ENCODE data around the gene CTSH. TPM values are rescaled to one million over a fixed set of nuclear protein-coding genes. Genes with fewer than 3 reads are reported as not detected.

The CTSH gene
- total RNA-seq, 1 donor from 2014 or later, result 6.4 TPM

DNA sequence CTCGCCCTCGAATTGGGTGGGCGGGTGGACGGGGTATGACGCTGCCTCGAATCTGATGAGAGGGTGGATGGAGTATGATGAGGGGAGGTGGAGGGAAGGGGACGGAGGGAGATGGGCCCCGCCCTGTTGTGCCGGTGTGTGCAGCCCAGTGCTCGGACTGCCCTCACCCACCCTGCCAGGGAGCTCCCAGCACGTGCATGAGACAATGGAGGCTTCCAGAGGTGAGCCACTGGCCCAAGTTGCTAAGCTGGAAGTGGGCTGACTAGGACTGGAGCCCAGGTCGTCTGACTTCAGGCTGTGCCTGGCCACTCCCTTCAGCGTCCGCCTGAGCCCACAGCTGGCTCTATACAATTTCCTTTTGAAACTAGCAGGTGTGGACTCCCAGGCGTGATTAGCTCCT, 47.0 kb upstream of the CTSH start:
- Mint-ChIP-seq H3K36me3 (ENCODE audit: unreplicated experiment) (peaks cover 2% of the 10 kb centered on the region), H3K27me3 (ENCODE audit: unreplicated experiment) (no peaks in the 10 kb centered on the region), H3K27ac (ENCODE audit: unreplicated experiment) (no peak overlapping the region), H3K4me3 (ENCODE audit: unreplicated experiment) (no peak overlapping the region), H3K4me1 (ENCODE audit: unreplicated experiment) (peaks cover 35% of the 10 kb centered on the region), H3K9me3 (ENCODE audit: unreplicated experiment) (no peaks in the 10 kb centered on the region)
- TF ChIP-seq, protein P1, sequence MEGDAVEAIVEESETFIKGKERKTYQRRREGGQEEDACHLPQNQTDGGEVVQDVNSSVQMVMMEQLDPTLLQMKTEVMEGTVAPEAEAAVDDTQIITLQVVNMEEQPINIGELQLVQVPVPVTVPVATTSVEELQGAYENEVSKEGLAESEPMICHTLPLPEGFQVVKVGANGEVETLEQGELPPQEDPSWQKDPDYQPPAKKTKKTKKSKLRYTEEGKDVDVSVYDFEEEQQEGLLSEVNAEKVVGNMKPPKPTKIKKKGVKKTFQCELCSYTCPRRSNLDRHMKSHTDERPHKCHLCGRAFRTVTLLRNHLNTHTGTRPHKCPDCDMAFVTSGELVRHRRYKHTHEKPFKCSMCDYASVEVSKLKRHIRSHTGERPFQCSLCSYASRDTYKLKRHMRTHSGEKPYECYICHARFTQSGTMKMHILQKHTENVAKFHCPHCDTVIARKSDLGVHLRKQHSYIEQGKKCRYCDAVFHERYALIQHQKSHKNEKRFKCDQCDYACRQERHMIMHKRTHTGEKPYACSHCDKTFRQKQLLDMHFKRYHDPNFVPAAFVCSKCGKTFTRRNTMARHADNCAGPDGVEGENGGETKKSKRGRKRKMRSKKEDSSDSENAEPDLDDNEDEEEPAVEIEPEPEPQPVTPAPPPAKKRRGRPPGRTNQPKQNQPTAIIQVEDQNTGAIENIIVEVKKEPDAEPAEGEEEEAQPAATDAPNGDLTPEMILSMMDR (IDR thresholded peaks at IDR 0.05), result no peak
- no peak for DNase-seq (ENCODE audit: extremely low spot score, unreplicated experiment)

DNA sequence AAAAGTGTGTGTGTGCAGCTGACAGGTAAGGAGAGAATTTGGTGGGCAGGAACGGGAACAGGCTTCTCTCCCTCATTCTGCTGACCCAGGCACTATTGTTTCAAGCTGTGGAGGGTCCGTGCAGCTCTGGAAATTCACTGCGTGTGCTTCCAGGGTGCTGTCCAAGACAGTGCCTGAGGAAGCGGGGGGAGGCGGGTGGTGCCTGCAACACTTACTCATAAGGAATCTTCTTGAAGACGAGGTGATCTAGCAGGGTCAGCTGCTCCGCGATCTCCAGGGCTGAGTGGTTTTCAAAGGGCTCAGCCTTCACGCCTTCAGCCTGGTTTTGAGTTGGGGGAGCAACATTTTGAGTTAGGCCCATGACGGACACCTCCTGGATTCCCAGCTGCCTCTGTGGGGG, 46.6 kb upstream of the CTSH start:
- Mint-ChIP-seq H3K36me3 (ENCODE audit: unreplicated experiment) (peaks cover 2% of the 10 kb centered on the region), H3K27ac (ENCODE audit: unreplicated experiment) (no peak overlapping the region), H3K9me3 (ENCODE audit: unreplicated experiment) (no peaks in the 10 kb centered on the region), H3K27me3 (ENCODE audit: unreplicated experiment) (no peaks in the 10 kb centered on the region), H3K4me1 (ENCODE audit: unreplicated experiment) (peaks cover 31% of the 10 kb centered on the region), H3K4me3 (ENCODE audit: unreplicated experiment) (no peak overlapping the region)
- no peak for DNase-seq (ENCODE audit: extremely low spot score, unreplicated experiment)
- TF ChIP-seq, protein P1 (IDR thresholded peaks at IDR 0.05), result no peak

DNA sequence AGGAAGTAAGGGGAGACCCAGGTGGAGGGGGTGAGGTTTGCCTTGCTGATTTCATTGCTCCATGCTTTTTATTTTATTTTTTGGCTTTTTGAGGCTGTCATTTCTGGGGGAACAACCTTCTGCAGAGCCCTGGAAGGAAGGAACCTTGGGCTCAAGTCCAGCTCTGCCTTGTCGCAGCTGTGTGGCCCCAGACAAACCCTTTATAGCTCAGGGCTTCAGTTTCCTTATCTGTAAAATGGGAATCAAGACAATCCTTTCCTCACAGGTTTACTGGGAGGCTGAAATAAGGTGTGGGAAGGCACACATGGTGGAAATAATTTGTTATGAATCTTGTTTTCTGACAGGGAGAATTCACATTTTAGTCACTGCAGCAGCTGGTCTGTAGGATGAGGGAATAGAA, 45.4 kb upstream of the CTSH start:
- Mint-ChIP-seq H3K9me3 (ENCODE audit: unreplicated experiment) (no peaks in the 10 kb centered on the region), H3K27me3 (ENCODE audit: unreplicated experiment) (no peaks in the 10 kb centered on the region), H3K36me3 (ENCODE audit: unreplicated experiment) (no peaks in the 10 kb centered on the region), H3K4me1 (ENCODE audit: unreplicated experiment) (peaks cover 28% of the 10 kb centered on the region), H3K27ac (ENCODE audit: unreplicated experiment) (no peak overlapping the region), H3K4me3 (ENCODE audit: unreplicated experiment) (no peak overlapping the region)
- TF ChIP-seq, protein P1 (IDR thresholded peaks at IDR 0.05), result no peak
- DNase-seq (ENCODE audit: extremely low spot score, unreplicated experiment), result no peak

DNA sequence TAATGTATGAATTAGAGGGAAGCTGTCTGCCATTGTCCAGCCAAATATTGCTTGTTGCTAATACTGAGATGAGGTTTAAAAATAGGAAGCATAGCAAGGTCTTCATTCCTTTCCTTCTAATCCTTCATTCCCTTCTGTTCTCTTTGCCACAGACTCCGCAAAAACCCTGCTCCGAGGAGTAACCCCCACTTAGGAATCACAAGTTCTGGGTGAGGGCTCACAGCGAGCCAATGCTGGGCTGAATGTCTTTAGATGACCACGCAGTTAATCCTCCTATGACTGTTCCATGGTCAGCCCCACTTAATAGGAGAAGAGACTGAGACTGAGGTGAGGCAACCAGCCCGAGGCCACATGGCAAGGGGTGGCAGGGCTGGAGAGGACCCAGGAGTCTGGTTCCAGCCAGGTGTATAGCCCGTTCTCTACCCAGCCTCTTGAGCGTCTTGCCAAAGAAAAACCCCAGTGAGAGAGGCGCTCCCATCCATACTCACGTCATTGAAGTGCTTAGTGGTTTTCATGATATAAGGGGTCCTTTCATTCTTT, 44.9 kb upstream of the CTSH start:
- no peaks in the 10 kb centered on the region for H3K27me3 Mint-ChIP-seq (ENCODE audit: unreplicated experiment)
- H3K36me3 Mint-ChIP-seq (ENCODE audit: unreplicated experiment), result no peaks in the 10 kb centered on the region
- H3K27ac Mint-ChIP-seq (ENCODE audit: unreplicated experiment), result peak overlapping the region; percentile 60
- H3K4me3 Mint-ChIP-seq (ENCODE audit: unreplicated experiment), result no peak overlapping the region
- H3K9me3 Mint-ChIP-seq (ENCODE audit: unreplicated experiment), result no peaks in the 10 kb centered on the region
- peaks cover 28% of the 10 kb centered on the region for H3K4me1 Mint-ChIP-seq (ENCODE audit: unreplicated experiment)
- TF ChIP-seq, protein P1 (IDR thresholded peaks at IDR 0.05), result no peak
- DNase-seq (ENCODE audit: extremely low spot score, unreplicated experiment), result no peak

DNA sequence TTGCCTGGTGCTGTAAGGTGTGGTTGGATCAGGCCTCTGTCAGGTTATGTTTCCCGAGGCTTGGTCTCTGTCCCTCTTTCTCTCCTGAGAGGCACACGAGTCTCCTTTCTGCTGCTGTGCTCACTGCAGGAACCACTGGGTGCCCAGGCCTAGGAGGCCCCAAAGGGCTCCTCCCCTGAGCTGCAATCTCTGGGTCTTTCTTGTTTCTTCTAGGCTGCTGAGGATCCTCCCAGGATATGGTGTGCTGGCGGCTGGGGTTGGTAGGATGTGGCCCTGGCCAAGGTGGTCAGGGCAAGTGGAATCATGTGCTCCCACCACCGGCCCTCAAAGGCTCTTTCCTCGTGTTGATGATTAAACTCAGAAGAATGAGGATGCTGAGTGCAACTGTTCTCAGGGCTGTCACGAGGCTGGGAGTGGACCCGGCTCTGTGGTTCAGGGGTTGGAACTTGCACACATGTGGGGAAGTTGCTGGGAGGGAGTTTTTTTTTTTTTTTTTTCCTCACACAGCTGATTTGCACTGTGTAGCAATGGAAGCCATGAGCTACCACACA, 43.6 kb upstream of the CTSH start:
- Mint-ChIP-seq H3K27ac (ENCODE audit: unreplicated experiment) (peak overlapping the region; percentile 96), H3K27me3 (ENCODE audit: unreplicated experiment) (no peaks in the 10 kb centered on the region), H3K4me3 (ENCODE audit: unreplicated experiment) (no peak overlapping the region), H3K4me1 (ENCODE audit: unreplicated experiment) (peaks cover 28% of the 10 kb centered on the region), H3K36me3 (ENCODE audit: unreplicated experiment) (no peaks in the 10 kb centered on the region), H3K9me3 (ENCODE audit: unreplicated experiment) (no peaks in the 10 kb centered on the region)
- DNase-seq (ENCODE audit: extremely low spot score, unreplicated experiment), result peak; percentile 93
- TF ChIP-seq, protein P1 (IDR thresholded peaks at IDR 0.05), result no peak
